ENCODE measurements around the gene ANKRD50. TPM values are rescaled to one million over a fixed set of nuclear protein-coding genes. Genes with fewer than 3 reads are reported as not detected.

Gene ANKRD50
- total and polyA plus RNA-seq, 2 of the 4 experiments (the other 2 are of a cell fraction): 8.1 to 35.3 TPM

DNA sequence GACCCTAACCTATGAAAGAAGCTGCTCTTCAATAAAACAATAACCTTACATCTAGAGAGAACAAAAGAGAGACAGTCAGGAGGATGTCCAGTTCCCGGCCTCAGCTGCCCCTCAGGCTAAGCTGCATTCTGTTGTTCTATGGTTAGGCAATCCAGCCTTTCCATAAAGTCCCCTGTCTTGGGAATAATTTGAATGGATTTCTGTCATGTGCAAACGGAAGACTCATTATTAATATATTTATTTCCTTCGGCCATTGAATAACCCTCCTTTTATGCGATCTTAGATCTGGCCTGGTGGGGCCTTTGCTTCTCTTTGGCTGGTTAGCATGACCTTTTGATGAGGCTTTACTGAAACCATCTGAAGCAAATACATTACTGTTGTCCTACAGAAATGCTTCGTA is 80.1 kb downstream of the ANKRD50 start:
- Histone ChIP-seq H4K8ac (ENCODE audit: low read depth in 2 of 2, low read length in 2 of 2) (no peak overlapping the region), H3K18ac (ENCODE audit: low read depth, low read length) (no peak overlapping the region), H3K4ac (ENCODE audit: low read depth, low read length) (no peak overlapping the region), H2BK15ac (ENCODE audit: low read depth, low read length) (no peak overlapping the region), H2BK120ac (ENCODE audit: low read depth, low read length) (no peak overlapping the region), H3K4me3 (ENCODE audit: insufficient read depth, low read depth, low read length) (no peak overlapping the region), H3K79me1 (ENCODE audit: low read depth in 1 of 2, low read length in 2 of 2) (no peaks in the 10 kb centered on the region), H3K27ac (ENCODE audit: insufficient read depth, low read length) (no peak overlapping the region), H3K9ac (ENCODE audit: low read depth, low read length) (no peak overlapping the region), H3K23ac (ENCODE audit: low read depth, low read length) (no peak overlapping the region), H3K36me3 (ENCODE audit: control insufficient read depth, insufficient read depth, low read length) (no peaks in the 10 kb centered on the region), H2BK20ac (ENCODE audit: low read depth, low read length) (no peak overlapping the region), H3K9me3 (ENCODE audit: control insufficient read depth, insufficient read depth, low read length) (no peaks in the 10 kb centered on the region), H3K14ac (replicated peaks; ENCODE audit: low read depth, low read length) (no peak overlapping the region), H4K20me1 (ENCODE audit: insufficient read depth, low read length) (no peaks in the 10 kb centered on the region), H3K27me3 (ENCODE audit: control insufficient read depth, insufficient read depth, low read length) (no peaks in the 10 kb centered on the region), H2BK5ac (ENCODE audit: low read depth, low read length, poor library complexity, severe bottlenecking) (no peak overlapping the region), H3K9me1 (ENCODE audit: insufficient read depth, low read length) (no peaks in the 10 kb centered on the region), H2AK5ac (ENCODE audit: low read depth, low read length) (no peak overlapping the region), H4K5ac (ENCODE audit: low read depth, low read length) (no peak overlapping the region), H2AK9ac (replicated peaks; ENCODE audit: low read depth, low read length, poor library complexity) (no peak overlapping the region), H4K91ac (ENCODE audit: insufficient read depth, low read depth, low read length) (no peak overlapping the region), H3K4me2 (ENCODE audit: low read depth, low read length) (no peak overlapping the region), H2AFZ (replicated peaks; ENCODE audit: low read length, poor library complexity) (no peak overlapping the region), H3K4me1 (ENCODE audit: control insufficient read depth, insufficient read depth, low read length) (no peaks in the 10 kb centered on the region; the same call in 1 of the 2 replicates), H3K56ac (ENCODE audit: extremely low read depth, insufficient read depth, low read length) (no peak overlapping the region)
- ChIA-PET CTCF (no interaction called here), POLR2A (ENCODE audit: unreplicated experiment) (no interaction called here)
- dilution Hi-C loops (cut with HindIII; ENCODE audit: low sequenced_read_pairs, unreplicated experiment): no loop called here
- intact Hi-C loops (cut with micrococcal nuclease): no loop called here
- no peak for DNase-seq
- no CpG with 5 or more reads among the region's 5 CpGs for WGBS, 2 experiments (ENCODE audit: extremely low coverage in 2 of 2, insufficient read length in 1 of 2)
- in situ Hi-C loops (cut with MboI; ENCODE audit: low sequenced_read_pairs): no loop called here
- ATAC-seq (ENCODE audit: low read depth): no peak
- BruUV-seq (replicated peaks): no TSS peak
- no peak for TF ChIP-seq MAFK (IDR thresholded peaks at IDR 0.05; ENCODE audit: low read depth, low read length)
- no peak for TF ChIP-seq RFX5 (IDR thresholded peaks at IDR 0.05; ENCODE audit: low read depth, low read length)
- TF ChIP-seq SMC3 (IDR thresholded peaks at IDR 0.05; ENCODE audit: low read depth, low read length): no peak
- no peak for TF ChIP-seq MAZ (IDR thresholded peaks at IDR 0.05; ENCODE audit: borderline replicate concordance, low read depth, low read length)
- no peak for TF ChIP-seq MXI1 (IDR thresholded peaks at IDR 0.05; ENCODE audit: borderline replicate concordance, low read depth, low read length)
- no peak for TF ChIP-seq RAD21 (IDR thresholded peaks at IDR 0.05; ENCODE audit: low read length)
- no peak for TF ChIP-seq FOS (IDR thresholded peaks at IDR 0.05; ENCODE audit: low read depth, low read length)
- TF ChIP-seq, protein P1, sequence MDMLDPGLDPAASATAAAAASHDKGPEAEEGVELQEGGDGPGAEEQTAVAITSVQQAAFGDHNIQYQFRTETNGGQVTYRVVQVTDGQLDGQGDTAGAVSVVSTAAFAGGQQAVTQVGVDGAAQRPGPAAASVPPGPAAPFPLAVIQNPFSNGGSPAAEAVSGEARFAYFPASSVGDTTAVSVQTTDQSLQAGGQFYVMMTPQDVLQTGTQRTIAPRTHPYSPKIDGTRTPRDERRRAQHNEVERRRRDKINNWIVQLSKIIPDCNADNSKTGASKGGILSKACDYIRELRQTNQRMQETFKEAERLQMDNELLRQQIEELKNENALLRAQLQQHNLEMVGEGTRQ (IDR thresholded peaks at IDR 0.05; ENCODE audit: low read depth, low read length): no peak
- no peak for TF ChIP-seq CEBPB (IDR thresholded peaks at IDR 0.05; ENCODE audit: low read depth, low read length)

All from IMR-90 (cell line).